ENCODE results near the gene BLM.

DNA sequence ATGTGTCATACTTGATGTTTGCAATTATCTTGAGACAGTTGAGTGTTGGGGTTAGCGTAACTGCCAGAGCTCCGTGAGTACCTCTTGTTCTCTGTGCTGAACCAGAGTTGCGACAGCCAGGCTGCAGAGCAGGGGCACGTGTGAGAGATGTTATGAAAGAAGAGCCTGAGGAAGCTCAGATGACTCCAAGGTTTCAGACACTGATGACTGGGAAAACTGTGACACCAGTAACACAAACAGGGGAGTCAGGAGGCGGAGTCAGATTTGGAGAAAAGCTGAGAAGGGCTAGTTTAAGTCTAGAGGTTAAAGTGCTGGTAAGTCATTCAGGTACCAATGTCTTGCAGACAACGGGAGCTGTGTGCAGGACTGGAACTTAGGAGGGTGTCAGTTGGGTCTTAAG lies 45.0 kb downstream of the BLM start:
- TF ChIP-seq, protein P1, sequence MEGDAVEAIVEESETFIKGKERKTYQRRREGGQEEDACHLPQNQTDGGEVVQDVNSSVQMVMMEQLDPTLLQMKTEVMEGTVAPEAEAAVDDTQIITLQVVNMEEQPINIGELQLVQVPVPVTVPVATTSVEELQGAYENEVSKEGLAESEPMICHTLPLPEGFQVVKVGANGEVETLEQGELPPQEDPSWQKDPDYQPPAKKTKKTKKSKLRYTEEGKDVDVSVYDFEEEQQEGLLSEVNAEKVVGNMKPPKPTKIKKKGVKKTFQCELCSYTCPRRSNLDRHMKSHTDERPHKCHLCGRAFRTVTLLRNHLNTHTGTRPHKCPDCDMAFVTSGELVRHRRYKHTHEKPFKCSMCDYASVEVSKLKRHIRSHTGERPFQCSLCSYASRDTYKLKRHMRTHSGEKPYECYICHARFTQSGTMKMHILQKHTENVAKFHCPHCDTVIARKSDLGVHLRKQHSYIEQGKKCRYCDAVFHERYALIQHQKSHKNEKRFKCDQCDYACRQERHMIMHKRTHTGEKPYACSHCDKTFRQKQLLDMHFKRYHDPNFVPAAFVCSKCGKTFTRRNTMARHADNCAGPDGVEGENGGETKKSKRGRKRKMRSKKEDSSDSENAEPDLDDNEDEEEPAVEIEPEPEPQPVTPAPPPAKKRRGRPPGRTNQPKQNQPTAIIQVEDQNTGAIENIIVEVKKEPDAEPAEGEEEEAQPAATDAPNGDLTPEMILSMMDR (conservative IDR thresholded peaks at IDR 0.05 in 1 of 2, IDR thresholded peaks at IDR 0.05 in 1 of 2; ENCODE audit: low read depth in 1 of 2, low read length in 2 of 2), result no peak
- TF ChIP-seq EZH2 (IDR thresholded peaks at IDR 0.05; ENCODE audit: low read length, missing control alignments), result no peak
